IMR-90 (cell line): ENCODE results near the gene SNRPA1.

Source experiments
- CEBPB ChIP-seq: IDR thresholded peaks from 2 replicates; pipeline ENCODE4 v1.6.1; 2012; ENCODE audit warnings: low read depth, low read length, improper control_type of control experiment
- CTCF ChIP-seq: conservative IDR thresholded peaks from 2 replicates; pipeline ENCODE4 v1.5.1; 2012; ENCODE audit warnings: mild to moderate bottlenecking, low read depth, low read length, improper control_type of control experiment
- FOS ChIP-seq: fragments of 150-350 bp; IDR thresholded peaks from 2 replicates; pipeline ENCODE4 v1.6.1; 2016; ENCODE audit warnings: low read depth, low read length
- MAFK ChIP-seq: IDR thresholded peaks from 2 replicates; pipeline ENCODE4 v1.6.1; 2012; ENCODE audit warnings: low read depth, low read length, improper control_type of control experiment
- NFE2L2 ChIP-seq: fragments of 150-350 bp; IDR thresholded peaks from 2 replicates; pipeline ENCODE4 v1.6.1; 2016; ENCODE audit warnings: low read depth, mild to moderate bottlenecking, low read length
- POLR2A ChIP-seq: IDR thresholded peaks from 2 replicates; pipeline ENCODE4 v1.6.1; 2012; ENCODE audit warnings: mild to moderate bottlenecking, low read depth, low read length
- RAD21 ChIP-seq: IDR thresholded peaks from 2 replicates; pipeline ENCODE4 v1.6.1; 2012; ENCODE audit warnings: low read length, improper control_type of control experiment
- RCOR1 ChIP-seq: IDR thresholded peaks from 2 replicates; pipeline ENCODE4 v1.6.1; 2012; ENCODE audit warnings: mild to moderate bottlenecking, low read length, improper control_type of control experiment; ENCODE audit not compliant: insufficient replicate concordance
- RFX5 ChIP-seq: IDR thresholded peaks from 2 replicates; pipeline ENCODE4 v1.8.0; 2012; ENCODE audit warnings: low read depth, mild to moderate bottlenecking, low read length, moderate library complexity
- SMC3 ChIP-seq: fragments of 150-350 bp; IDR thresholded peaks from 2 replicates; pipeline ENCODE4 v1.6.1; 2016; ENCODE audit warnings: low read depth, mild to moderate bottlenecking, antibody characterized with exemption, low read length, moderate library complexity

- TF ChIP-seq CTCF (no peak), RFX5 (no peak), POLR2A (no peak), CEBPB (no peak), FOS (no peak), SMC3 (no peak), RCOR1 (no peak), NFE2L2 (no peak), RAD21 (no peak), MAFK (no peak)
These were observed 55.3 kb downstream of the SNRPA1 start for GRCh38 chr15:101239724-101240136.
